HEK293 (cell line): ENCODE results near the gene STRN4.
"Not testable (repeated sequence)": the region's sequence is repeated elsewhere in the genome, so short reads cannot be mapped to it uniquely, and the experiment has no call there.

ENCODE experiments used
- CTCF ChIA-PET: fragments of 350-600 bp; formaldehyde crosslinking; extraction: SDS; loops from one replicate; lab custom pipeline; 2021; ENCODE audit warnings: antibody characterized with exemption; lab: Yijun Ruan, JAX
- POLR2A ChIA-PET: fragments of 300-600 bp; formaldehyde crosslinking; extraction: SDS; loops from one replicate; lab custom pipeline; 2020; ENCODE audit warnings: antibody characterized with exemption, inconsistent platforms; lab: Yijun Ruan, JAX
- H3K27ac ChIP-seq: fragments of 200-500 bp; sonication (Bioruptor generic); 2 replicates; pipeline ENCODE4 v1.5.1; 2014; ENCODE audit warnings: low read depth, low read length, control low read depth, inconsistent platforms; ENCODE audit errors: extremely low read depth
- H3K36me3 ChIP-seq, 2 experiments: fragments of 200-500 bp in 1 of 2; sonication (Bioruptor generic) in 1 of 2; 1 replicate in 1 of 2; 2 replicates in 1 of 2; pipeline ENCODE4 v1.5.1; 2014 to 2017; ENCODE audit warnings: inconsistent platforms in 2 of 2, low read length in 2 of 2; ENCODE audit not compliant: control insufficient read depth in 2 of 2, insufficient read depth in 1 of 2
- H3K4me1 ChIP-seq: fragments of 200-500 bp; sonication (Bioruptor generic); 2 replicates; pipeline ENCODE4 v1.5.1; 2014; ENCODE audit warnings: mild to moderate bottlenecking, low read length, inconsistent platforms; ENCODE audit not compliant: control insufficient read depth, insufficient read depth
- H3K4me3 ChIP-seq: 2 replicates; pipeline ENCODE4 v1.5.1; 2011; ENCODE audit warnings: low read depth, mild to moderate bottlenecking, control low read depth, low read length, moderate library complexity
- H3K9me3 ChIP-seq: fragments of 200-500 bp; sonication (Bioruptor generic); 2 replicates; pipeline ENCODE4 v1.5.1; 2014; ENCODE audit warnings: low read depth, low read length, inconsistent platforms; ENCODE audit not compliant: control insufficient read depth, insufficient read depth
- HOXD13 ChIP-seq: sonication (generic); formaldehyde crosslinking; IDR thresholded peaks from 2 replicates; pipeline ENCODE4 v1.8.0; 2022; ENCODE audit warnings: missing genetic modification reagents, borderline replicate concordance
- ZFP37 ChIP-seq: fragments of 450-650 bp; formaldehyde crosslinking; IDR thresholded peaks from 2 replicates; pipeline ENCODE4 v1.5.1; 2016; ENCODE audit warnings: missing biosample characterization, missing genetic modification characterization
- ZNF121 ChIP-seq: fragments of 450-650 bp; formaldehyde crosslinking; IDR thresholded peaks from 2 replicates; pipeline ENCODE4 v1.5.1; 2016; ENCODE audit warnings: missing biosample characterization, missing genetic modification characterization
- ZNF157 ChIP-seq: fragments of 450-650 bp; formaldehyde crosslinking; IDR thresholded peaks from 2 replicates; pipeline ENCODE4 v1.5.1; 2016; ENCODE audit warnings: missing biosample characterization, missing genetic modification characterization
- ZNF184 ChIP-seq: fragments of 450-650 bp; IDR thresholded peaks from 2 replicates; pipeline ENCODE4 v1.5.1; 2018; ENCODE audit warnings: missing biosample characterization, mild to moderate bottlenecking, missing genetic modification characterization
- ZNF221 ChIP-seq: fragments of 450-650 bp; formaldehyde crosslinking; IDR thresholded peaks from 2 replicates; pipeline ENCODE4 v1.5.1; 2017; ENCODE audit warnings: missing biosample characterization, missing genetic modification characterization, borderline replicate concordance
- ZNF580 ChIP-seq: fragments of 450-650 bp; formaldehyde crosslinking; IDR thresholded peaks from 2 replicates; pipeline ENCODE4 v1.5.1; 2016; ENCODE audit warnings: missing biosample characterization, missing genetic modification characterization
- ZNF623 ChIP-seq: fragments of 450-650 bp; formaldehyde crosslinking; IDR thresholded peaks from 2 replicates; pipeline ENCODE4 v1.5.1; 2016; ENCODE audit warnings: missing biosample characterization, missing genetic modification characterization
- ZNF626 ChIP-seq: fragments of 450-650 bp; sonication (Bioruptor Pico); formaldehyde crosslinking; IDR thresholded peaks from 2 replicates; pipeline ENCODE4 v1.5.1; 2018; ENCODE audit warnings: missing biosample characterization, missing genetic modification characterization, inconsistent platforms
- ZNF645 ChIP-seq: fragments of 450-650 bp; formaldehyde crosslinking; IDR thresholded peaks from 2 replicates; pipeline ENCODE4; 2016; ENCODE audit warnings: missing biosample characterization, missing genetic modification characterization
- TF ChIP-seq, protein P1 (sequence below): fragments of 450-650 bp; formaldehyde crosslinking; IDR thresholded peaks from 2 replicates; pipeline ENCODE4 v1.5.1; 2016; ENCODE audit warnings: missing biosample characterization, missing genetic modification characterization
- TF ChIP-seq, protein P2 (sequence below): fragments of 450-650 bp; formaldehyde crosslinking; IDR thresholded peaks from 2 replicates; pipeline ENCODE4 v1.5.1; 2016; ENCODE audit warnings: missing biosample characterization, missing genetic modification characterization
- TF ChIP-seq, protein P3 (sequence below): fragments of 450-650 bp; formaldehyde crosslinking; IDR thresholded peaks from 2 replicates; pipeline ENCODE4 v1.5.1; 2017; ENCODE audit warnings: missing biosample characterization, missing genetic modification characterization

STRN4 gene

DNA sequence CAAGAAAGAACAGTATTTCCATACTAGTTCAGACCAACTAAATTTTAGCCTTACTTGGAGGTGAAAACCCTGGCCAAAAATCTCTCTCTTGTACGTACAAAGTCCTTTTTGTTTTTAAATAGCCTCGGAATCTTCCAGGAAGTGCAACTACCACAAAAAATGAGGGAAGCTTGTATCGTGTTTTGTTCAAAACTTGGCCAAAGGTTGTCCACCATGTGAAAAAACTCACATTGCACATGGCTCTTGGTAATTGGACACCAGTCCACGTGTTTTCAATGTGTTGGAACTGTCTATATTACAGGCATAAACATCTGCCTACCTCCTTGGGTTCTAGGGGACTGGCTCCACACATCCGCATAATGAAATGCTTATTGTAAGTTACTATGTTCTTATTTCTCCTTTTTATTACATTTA is 15.2 kb upstream of the STRN4 start:
- Histone ChIP-seq H3K4me1 (peaks cover 3% of the 10 kb centered on the region), H3K9me3 (no peaks in the 10 kb centered on the region), H3K27ac (no peak overlapping the region), H3K4me3 (no peak overlapping the region), H3K36me3 (peaks cover 7 to 12% of the 10 kb centered on the region in 2 experiments; a peak in 2 of 3 replicates)
- CTCF ChIA-PET = interaction anchor here (1.1 to 2.6 kb wide), 3 partner anchors 8 to 79 kb away, joined by 3 to 24 read pairs (median 4); no protein-coding TSS in a partner anchor
- POLR2A ChIA-PET = no interaction called here
- no peak for TF ChIP-seq ZNF580
- no peak for TF ChIP-seq ZNF157
- TF ChIP-seq, protein P1, sequence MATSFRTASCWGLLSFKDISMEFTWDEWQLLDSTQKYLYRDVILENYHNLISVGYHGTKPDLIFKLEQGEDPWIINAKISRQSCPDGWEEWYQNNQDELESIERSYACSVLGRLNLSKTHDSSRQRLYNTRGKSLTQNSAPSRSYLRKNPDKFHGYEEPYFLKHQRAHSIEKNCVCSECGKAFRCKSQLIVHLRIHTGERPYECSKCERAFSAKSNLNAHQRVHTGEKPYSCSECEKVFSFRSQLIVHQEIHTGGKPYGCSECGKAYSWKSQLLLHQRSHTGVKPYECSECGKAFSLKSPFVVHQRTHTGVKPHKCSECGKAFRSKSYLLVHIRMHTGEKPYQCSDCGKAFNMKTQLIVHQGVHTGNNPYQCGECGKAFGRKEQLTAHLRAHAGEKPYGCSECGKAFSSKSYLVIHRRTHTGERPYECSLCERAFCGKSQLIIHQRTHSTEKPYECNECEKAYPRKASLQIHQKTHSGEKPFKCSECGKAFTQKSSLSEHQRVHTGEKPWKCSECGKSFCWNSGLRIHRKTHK (tag by site-specific recombination) = no peak
- no peak for TF ChIP-seq ZNF645
- TF ChIP-seq ZNF623 (tag by site-specific recombination) = no peak
- TF ChIP-seq ZNF221 (tag by site-specific recombination) = no peak
- TF ChIP-seq, protein P2, sequence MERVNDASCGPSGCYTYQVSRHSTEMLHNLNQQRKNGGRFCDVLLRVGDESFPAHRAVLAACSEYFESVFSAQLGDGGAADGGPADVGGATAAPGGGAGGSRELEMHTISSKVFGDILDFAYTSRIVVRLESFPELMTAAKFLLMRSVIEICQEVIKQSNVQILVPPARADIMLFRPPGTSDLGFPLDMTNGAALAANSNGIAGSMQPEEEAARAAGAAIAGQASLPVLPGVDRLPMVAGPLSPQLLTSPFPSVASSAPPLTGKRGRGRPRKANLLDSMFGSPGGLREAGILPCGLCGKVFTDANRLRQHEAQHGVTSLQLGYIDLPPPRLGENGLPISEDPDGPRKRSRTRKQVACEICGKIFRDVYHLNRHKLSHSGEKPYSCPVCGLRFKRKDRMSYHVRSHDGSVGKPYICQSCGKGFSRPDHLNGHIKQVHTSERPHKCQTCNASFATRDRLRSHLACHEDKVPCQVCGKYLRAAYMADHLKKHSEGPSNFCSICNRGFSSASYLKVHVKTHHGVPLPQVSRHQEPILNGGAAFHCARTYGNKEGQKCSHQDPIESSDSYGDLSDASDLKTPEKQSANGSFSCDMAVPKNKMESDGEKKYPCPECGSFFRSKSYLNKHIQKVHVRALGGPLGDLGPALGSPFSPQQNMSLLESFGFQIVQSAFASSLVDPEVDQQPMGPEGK = no peak
- TF ChIP-seq HOXD13 (CRISPR knock-in tag) = no peak
- TF ChIP-seq, protein P3, sequence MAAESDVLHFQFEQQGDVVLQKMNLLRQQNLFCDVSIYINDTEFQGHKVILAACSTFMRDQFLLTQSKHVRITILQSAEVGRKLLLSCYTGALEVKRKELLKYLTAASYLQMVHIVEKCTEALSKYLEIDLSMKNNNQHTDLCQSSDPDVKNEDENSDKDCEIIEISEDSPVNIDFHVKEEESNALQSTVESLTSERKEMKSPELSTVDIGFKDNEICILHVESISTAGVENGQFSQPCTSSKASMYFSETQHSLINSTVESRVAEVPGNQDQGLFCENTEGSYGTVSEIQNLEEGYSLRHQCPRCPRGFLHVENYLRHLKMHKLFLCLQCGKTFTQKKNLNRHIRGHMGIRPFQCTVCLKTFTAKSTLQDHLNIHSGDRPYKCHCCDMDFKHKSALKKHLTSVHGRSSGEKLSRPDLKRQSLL = no peak
- TF ChIP-seq ZFP37 (tag by site-specific recombination) = no peak
- TF ChIP-seq ZNF626 = no peak

- H3K9me3 ChIP-seq, H3K27ac ChIP-seq, H3K4me1 ChIP-seq, H3K4me3 ChIP-seq: not testable (repeated sequence)
- ChIA-PET POLR2A (interaction anchor here (1.2 to 1.5 kb wide), 2 partner anchors 25 to 27 kb away, joined by 3 to 4 read pairs; partner anchors contain the start of gene SLC1A5), CTCF (interaction anchor here (0.7 to 2.6 kb wide), 3 partner anchors 12 to 79 kb away, joined by 4 to 24 read pairs (median 5); no protein-coding TSS in a partner anchor)
- peaks cover 7 to 18% of the 10 kb centered on the region in 2 experiments; a peak in 2 of 3 replicates for H3K36me3 ChIP-seq
Observed at GRCh38 chr19:46760897-46761296, 14.6 kb upstream of the STRN4 start.

DNA sequence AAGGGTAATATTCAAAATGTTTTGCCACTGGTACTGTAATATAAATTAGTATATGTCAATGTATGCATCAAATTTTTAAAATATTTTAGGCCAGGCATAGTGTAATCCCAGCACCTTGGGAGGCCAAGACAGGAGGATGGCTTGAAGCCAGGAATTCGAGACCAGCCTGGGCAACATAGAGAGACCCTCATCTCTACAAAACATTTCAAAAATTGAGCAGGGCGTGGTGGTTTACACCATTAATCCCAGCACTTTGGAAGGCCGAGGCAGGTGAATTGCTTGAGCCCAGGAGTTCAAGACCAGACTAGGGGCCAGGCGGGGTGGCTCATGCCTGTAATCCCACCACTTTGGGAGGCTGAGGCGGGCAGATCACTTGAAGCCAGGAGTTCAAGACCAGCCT is 14.1 kb upstream of the STRN4 start:
- ChIA-PET POLR2A (interaction anchor here (1.2 to 1.5 kb wide), 2 partner anchors 25 to 28 kb away, joined by 3 to 4 read pairs; partner anchors contain the start of gene SLC1A5), CTCF (interaction anchor here (0.7 to 2.6 kb wide), 2 partner anchors 18 to 80 kb away, joined by 5 to 24 read pairs; no protein-coding TSS in a partner anchor)
- TF ChIP-seq ZNF121 (tag by site-specific recombination) (peak; percentile 59; the same call in 1 of the 2 replicates), ZNF184 (tag by site-specific recombination) (no peak)
- Histone ChIP-seq H3K36me3 (peaks cover 7 to 23% of the 10 kb centered on the region in 2 experiments; a peak in 2 of 3 replicates), H3K9me3 (no peaks in the 10 kb centered on the region), H3K27ac (no peak overlapping the region), H3K4me1 (peaks cover 3% of the 10 kb centered on the region), H3K4me3 (no peak overlapping the region)
